Measurements from ENCODE around the gene ALK. TPM values are rescaled to one million over a fixed set of nuclear protein-coding genes. Genes with fewer than 3 reads are reported as not detected.

ALK gene
- total and polyA plus RNA-seq, 2 experiments from 2014 or later: 0.35 TPM; not detected in 1

GRCh38 chr2:29610569-29610968 lies 310.8 kb downstream of the ALK start (continued):
- TF ChIP-seq, protein P1, sequence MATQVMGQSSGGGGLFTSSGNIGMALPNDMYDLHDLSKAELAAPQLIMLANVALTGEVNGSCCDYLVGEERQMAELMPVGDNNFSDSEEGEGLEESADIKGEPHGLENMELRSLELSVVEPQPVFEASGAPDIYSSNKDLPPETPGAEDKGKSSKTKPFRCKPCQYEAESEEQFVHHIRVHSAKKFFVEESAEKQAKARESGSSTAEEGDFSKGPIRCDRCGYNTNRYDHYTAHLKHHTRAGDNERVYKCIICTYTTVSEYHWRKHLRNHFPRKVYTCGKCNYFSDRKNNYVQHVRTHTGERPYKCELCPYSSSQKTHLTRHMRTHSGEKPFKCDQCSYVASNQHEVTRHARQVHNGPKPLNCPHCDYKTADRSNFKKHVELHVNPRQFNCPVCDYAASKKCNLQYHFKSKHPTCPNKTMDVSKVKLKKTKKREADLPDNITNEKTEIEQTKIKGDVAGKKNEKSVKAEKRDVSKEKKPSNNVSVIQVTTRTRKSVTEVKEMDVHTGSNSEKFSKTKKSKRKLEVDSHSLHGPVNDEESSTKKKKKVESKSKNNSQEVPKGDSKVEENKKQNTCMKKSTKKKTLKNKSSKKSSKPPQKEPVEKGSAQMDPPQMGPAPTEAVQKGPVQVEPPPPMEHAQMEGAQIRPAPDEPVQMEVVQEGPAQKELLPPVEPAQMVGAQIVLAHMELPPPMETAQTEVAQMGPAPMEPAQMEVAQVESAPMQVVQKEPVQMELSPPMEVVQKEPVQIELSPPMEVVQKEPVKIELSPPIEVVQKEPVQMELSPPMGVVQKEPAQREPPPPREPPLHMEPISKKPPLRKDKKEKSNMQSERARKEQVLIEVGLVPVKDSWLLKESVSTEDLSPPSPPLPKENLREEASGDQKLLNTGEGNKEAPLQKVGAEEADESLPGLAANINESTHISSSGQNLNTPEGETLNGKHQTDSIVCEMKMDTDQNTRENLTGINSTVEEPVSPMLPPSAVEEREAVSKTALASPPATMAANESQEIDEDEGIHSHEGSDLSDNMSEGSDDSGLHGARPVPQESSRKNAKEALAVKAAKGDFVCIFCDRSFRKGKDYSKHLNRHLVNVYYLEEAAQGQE (IDR thresholded peaks at IDR 0.05; ENCODE audit: unreplicated experiment): no peak

GRCh38 chr2:29607038-29607420 lies 314.4 kb downstream of the ALK start:
- Histone ChIP-seq H3K36me3 (ENCODE audit: insufficient read depth) (no peaks in the 10 kb centered on the region), H3F3A (replicated peaks; ENCODE audit: low read depth) (no peaks in the 10 kb centered on the region), H3K9me2 (ENCODE audit: insufficient read depth) (peaks cover 35% of the 10 kb centered on the region), H3K27ac (ENCODE audit: low read depth) (no peak overlapping the region), H3K4me1 (ENCODE audit: insufficient read depth) (peaks cover 28% of the 10 kb centered on the region), H3K4me2 (no peak overlapping the region), H3K27me3 (ENCODE audit: insufficient read depth) (no peaks in the 10 kb centered on the region), H3K79me2 (replicated peaks; ENCODE audit: insufficient read depth) (no peaks in the 10 kb centered on the region), H3K4me3 (no peak overlapping the region), H2AFZ (0 out of 2 replicates have a peak overlapping the region, but pooled peaks have one; percentile 56), H4K20me1 (replicated peaks; ENCODE audit: insufficient read depth) (no peaks in the 10 kb centered on the region)
- Mint-ChIP-seq H3K36me3 (ENCODE audit: low read depth) (no peaks in the 10 kb centered on the region; the same call in 2 of the 3 replicates), H3K27me3 (ENCODE audit: insufficient read depth, low read depth, poor library complexity) (peaks cover 1% of the 10 kb centered on the region), H3K4me3 (no peak overlapping the region), H3K27ac (no peak overlapping the region), H3K4me1 (peaks cover 33% of the 10 kb centered on the region), H3K9me3 (no peaks in the 10 kb centered on the region)
- no peak for DNase-seq (ENCODE audit: low spot score)
- no peak for ATAC-seq
- TF ChIP-seq ZNF114 (CRISPR knock-in tag; IDR thresholded peaks at IDR 0.05) (no peak), CREB1 (CRISPR knock-in tag; IDR thresholded peaks at IDR 0.05; ENCODE audit: low read depth) (no peak), STAT1 (IDR thresholded peaks at IDR 0.05; ENCODE audit: unreplicated experiment) (no peak), ETS1 (IDR thresholded peaks at IDR 0.05) (no peak), NANOG (IDR thresholded peaks at IDR 0.05; ENCODE audit: borderline replicate concordance) (no peak), EZH2phosphoT487 (IDR thresholded peaks at IDR 0.05; ENCODE audit: unreplicated experiment) (no peak)
- TF ChIP-seq, protein P2, sequence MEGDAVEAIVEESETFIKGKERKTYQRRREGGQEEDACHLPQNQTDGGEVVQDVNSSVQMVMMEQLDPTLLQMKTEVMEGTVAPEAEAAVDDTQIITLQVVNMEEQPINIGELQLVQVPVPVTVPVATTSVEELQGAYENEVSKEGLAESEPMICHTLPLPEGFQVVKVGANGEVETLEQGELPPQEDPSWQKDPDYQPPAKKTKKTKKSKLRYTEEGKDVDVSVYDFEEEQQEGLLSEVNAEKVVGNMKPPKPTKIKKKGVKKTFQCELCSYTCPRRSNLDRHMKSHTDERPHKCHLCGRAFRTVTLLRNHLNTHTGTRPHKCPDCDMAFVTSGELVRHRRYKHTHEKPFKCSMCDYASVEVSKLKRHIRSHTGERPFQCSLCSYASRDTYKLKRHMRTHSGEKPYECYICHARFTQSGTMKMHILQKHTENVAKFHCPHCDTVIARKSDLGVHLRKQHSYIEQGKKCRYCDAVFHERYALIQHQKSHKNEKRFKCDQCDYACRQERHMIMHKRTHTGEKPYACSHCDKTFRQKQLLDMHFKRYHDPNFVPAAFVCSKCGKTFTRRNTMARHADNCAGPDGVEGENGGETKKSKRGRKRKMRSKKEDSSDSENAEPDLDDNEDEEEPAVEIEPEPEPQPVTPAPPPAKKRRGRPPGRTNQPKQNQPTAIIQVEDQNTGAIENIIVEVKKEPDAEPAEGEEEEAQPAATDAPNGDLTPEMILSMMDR (conservative IDR thresholded peaks at IDR 0.05; ENCODE audit: low read depth in 2 of 2): no peak
- TF ChIP-seq, protein P1 (IDR thresholded peaks at IDR 0.05; ENCODE audit: unreplicated experiment): no peak
